ENCODE measurements around the gene SLC2A5. TPM values are rescaled to one million over a fixed set of nuclear protein-coding genes. Genes with fewer than 3 reads are reported as not detected.

Gene SLC2A5
- total RNA-seq, 4 donors from 2014 or later = 1.9 to 10.5 (median 4.5) TPM

GRCh38 chr1:9066945-9067807 is 2.3 kb downstream of the SLC2A5 start:
- no peak for TF ChIP-seq CTCF (IDR thresholded peaks at IDR 0.05; ENCODE audit: low read depth)

- no peak for TF ChIP-seq CTCF (IDR thresholded peaks at IDR 0.05; ENCODE audit: low read depth)
Observed at GRCh38 chr1:9065213-9065751, 4.2 kb downstream of the SLC2A5 start.

GRCh38 chr1:9062846-9063245 is 6.6 kb downstream of the SLC2A5 start:
- TF ChIP-seq CTCF (IDR thresholded peaks at IDR 0.05; ENCODE audit: low read depth) = no peak

- no peak for TF ChIP-seq CTCF (IDR thresholded peaks at IDR 0.05; ENCODE audit: low read depth)
Observed at GRCh38 chr1:9062021-9062471, 7.4 kb downstream of the SLC2A5 start.

- no peak for TF ChIP-seq CTCF (IDR thresholded peaks at IDR 0.05; ENCODE audit: low read depth)
Observed at GRCh38 chr1:9061252-9061960, 8.0 kb downstream of the SLC2A5 start.

- no peak for TF ChIP-seq CTCF (IDR thresholded peaks at IDR 0.05; ENCODE audit: low read depth)
Observed at GRCh38 chr1:9059891-9060744, 9.3 kb downstream of the SLC2A5 start.
